Measurements from ENCODE around the gene PPIF.

GRCh38 chr10:79402625-79402946 is 55.3 kb downstream of the PPIF start:
- TF ChIP-seq, protein P1, sequence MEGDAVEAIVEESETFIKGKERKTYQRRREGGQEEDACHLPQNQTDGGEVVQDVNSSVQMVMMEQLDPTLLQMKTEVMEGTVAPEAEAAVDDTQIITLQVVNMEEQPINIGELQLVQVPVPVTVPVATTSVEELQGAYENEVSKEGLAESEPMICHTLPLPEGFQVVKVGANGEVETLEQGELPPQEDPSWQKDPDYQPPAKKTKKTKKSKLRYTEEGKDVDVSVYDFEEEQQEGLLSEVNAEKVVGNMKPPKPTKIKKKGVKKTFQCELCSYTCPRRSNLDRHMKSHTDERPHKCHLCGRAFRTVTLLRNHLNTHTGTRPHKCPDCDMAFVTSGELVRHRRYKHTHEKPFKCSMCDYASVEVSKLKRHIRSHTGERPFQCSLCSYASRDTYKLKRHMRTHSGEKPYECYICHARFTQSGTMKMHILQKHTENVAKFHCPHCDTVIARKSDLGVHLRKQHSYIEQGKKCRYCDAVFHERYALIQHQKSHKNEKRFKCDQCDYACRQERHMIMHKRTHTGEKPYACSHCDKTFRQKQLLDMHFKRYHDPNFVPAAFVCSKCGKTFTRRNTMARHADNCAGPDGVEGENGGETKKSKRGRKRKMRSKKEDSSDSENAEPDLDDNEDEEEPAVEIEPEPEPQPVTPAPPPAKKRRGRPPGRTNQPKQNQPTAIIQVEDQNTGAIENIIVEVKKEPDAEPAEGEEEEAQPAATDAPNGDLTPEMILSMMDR (IDR thresholded peaks at IDR 0.05) = no peak
- TF ChIP-seq POLR2A (IDR thresholded peaks at IDR 0.05) (no peak), POLR2AphosphoS5 (IDR thresholded peaks at IDR 0.05) (no peak)

Measured in breast epithelium (tissue), 3 donors.